Glutamatergic neuron (in vitro differentiated cells): ENCODE results near the gene ZNF579. TPM values are rescaled to one million over a fixed set of nuclear protein-coding genes. Genes with fewer than 3 reads are reported as not detected.
A peak's percentile ranks its signal among the peaks of the same experiment; 100 is the strongest.
"Not testable (repeated sequence)": the region's sequence is repeated elsewhere in the genome, so short reads cannot be mapped to it uniquely, and the experiment has no call there.

Experiments
- DNase-seq: peaks from one replicate; pipeline ENCODE4 v3.0.0; 2022
- H3K27ac Mint-ChIP-seq: one replicate; pipeline ENCODE4 v1.8.0; 2020; ENCODE audit warnings: mild to moderate bottlenecking, mixed read lengths, inconsistent platforms; ENCODE audit not compliant: unreplicated experiment
- H3K27me3 Mint-ChIP-seq: one replicate; pipeline ENCODE4 v1.8.0; 2020; ENCODE audit warnings: mild to moderate bottlenecking, moderate library complexity, mixed read lengths, inconsistent platforms; ENCODE audit not compliant: unreplicated experiment
- H3K36me3 Mint-ChIP-seq: one replicate; pipeline ENCODE4 v1.8.0; 2020; ENCODE audit warnings: mild to moderate bottlenecking, mixed read lengths, inconsistent platforms; ENCODE audit not compliant: unreplicated experiment
- H3K4me1 Mint-ChIP-seq: one replicate; pipeline ENCODE4 v1.8.0; 2020; ENCODE audit warnings: mild to moderate bottlenecking, low read depth, mixed read lengths, inconsistent platforms; ENCODE audit not compliant: unreplicated experiment
- H3K4me3 Mint-ChIP-seq: one replicate; pipeline ENCODE4 v1.8.0; 2020; ENCODE audit warnings: mild to moderate bottlenecking, mixed read lengths, inconsistent platforms; ENCODE audit not compliant: unreplicated experiment
- H3K9me3 Mint-ChIP-seq: one replicate; pipeline ENCODE4 v1.8.0; 2020; ENCODE audit warnings: mild to moderate bottlenecking, moderate library complexity, mixed read lengths, inconsistent platforms; ENCODE audit not compliant: unreplicated experiment
- CTCF ChIP-seq: fragments of 200-600 bp; sonication (generic); IDR thresholded peaks from one replicate; pipeline ENCODE4 v1.5.0; 2021; ENCODE audit not compliant: partially characterized antibody, unreplicated experiment
- total RNA-seq: library from RNA; stranded (reverse); fragmentation: NEBNext Ultra II Directional; extraction: Animal tissue kit (Norgen Biotek cat#: 25700); gene quantifications from one replicate; pipeline ENCODE4 v1.2.1, GENCODE V29; 2021; ENCODE audit not compliant: unreplicated experiment

The ZNF579 gene
- total RNA-seq, 1 donor from 2014 or later = 48.9 TPM

DNA sequence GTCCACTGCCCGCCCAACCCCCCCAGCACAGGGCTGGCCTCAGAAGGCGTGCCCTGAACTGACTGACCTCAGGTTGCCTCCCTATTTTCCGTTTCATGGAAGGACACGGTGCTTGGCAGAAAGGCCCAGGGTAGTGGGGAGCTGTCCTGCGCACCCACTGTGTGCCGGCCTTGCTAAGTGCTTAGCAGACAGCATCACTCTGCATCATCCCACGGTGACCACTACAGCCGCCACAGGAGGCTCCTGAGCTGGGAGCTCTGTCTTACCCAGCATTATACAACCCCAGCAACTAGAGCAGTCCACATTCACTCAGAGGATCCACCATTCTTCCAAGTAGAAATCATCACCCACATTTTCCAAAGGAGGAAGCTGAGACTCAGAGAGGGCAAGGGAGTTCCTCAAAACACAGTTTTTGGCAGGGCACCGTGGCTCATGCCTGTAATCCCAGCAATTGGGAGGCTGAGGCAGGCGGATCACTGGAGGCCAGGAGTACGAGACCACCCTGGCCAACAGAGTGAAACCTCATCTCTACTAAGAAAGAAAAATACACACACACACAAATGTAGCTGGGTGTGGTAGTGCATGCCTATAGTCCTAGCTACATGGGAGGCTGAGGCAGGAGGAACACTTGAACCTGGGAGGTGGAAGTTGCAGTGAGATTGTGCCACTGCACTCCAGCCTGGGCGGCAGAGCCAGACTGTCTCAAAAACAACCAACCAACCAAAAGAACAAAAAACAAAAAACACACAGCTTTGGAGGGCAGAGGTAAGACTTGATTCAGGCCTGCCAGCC, 45.3 kb downstream of the ZNF579 start:
- Mint-ChIP-seq H3K27ac (no peak overlapping the region), H3K4me1 (peaks cover 7% of the 10 kb centered on the region), H3K9me3 (peaks cover 3% of the 10 kb centered on the region), H3K36me3 (no peaks in the 10 kb centered on the region), H3K4me3 (no peak overlapping the region), H3K27me3 (peaks cover 4% of the 10 kb centered on the region)
- no peak for DNase-seq
- TF ChIP-seq CTCF = no peak

DNA sequence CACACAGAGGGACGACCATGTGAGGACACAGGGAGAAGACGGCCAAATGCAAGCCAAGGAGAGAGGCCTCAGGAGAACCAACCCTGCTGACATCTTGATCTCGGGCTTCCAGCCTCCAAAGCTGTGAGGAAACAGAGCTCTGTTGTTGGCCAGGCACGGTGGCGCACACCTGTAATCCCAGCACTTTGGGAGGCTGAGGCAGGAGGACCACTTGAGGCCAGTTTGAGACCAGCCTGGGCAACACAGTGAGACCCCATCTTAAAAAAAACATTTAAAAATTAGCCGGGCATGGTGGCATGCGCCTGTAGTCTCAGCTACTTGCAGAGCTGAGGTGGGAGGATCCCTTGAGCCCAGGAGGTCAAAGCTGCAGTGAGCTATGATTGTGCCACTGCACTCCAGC, 46.4 kb downstream of the ZNF579 start:
- not testable (repeated sequence) for DNase-seq, H3K4me1 Mint-ChIP-seq, H3K27ac Mint-ChIP-seq, H3K36me3 Mint-ChIP-seq, H3K9me3 Mint-ChIP-seq, H3K4me3 Mint-ChIP-seq, H3K27me3 Mint-ChIP-seq

DNA sequence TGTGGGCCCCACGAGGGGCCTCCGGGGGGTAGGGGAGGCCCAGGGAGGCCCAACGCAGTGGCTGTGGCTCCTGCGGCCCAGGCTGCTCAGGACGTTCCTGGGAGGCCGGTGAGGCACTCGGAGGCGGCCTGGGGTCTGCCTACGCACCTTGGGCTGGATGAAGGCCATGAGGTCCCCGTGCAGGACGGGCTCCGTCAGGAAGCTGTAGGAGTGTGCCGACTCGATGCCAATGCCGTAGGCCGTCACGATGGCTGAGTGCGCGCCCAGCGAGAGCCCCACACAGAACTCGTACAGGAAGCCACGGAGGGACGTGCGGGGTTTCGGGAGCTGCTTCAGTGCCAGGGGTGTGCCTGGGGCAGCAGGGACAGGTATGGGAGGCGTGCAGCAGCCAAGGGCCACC, 49.7 kb downstream of the ZNF579 start:
- Mint-ChIP-seq H3K36me3 (no peaks in the 10 kb centered on the region), H3K4me3 (no peak overlapping the region), H3K27ac (no peak overlapping the region), H3K4me1 (no peaks in the 10 kb centered on the region), H3K9me3 (peaks cover 3% of the 10 kb centered on the region), H3K27me3 (no peaks in the 10 kb centered on the region)
- no peak for DNase-seq
- no peak for TF ChIP-seq CTCF

DNA sequence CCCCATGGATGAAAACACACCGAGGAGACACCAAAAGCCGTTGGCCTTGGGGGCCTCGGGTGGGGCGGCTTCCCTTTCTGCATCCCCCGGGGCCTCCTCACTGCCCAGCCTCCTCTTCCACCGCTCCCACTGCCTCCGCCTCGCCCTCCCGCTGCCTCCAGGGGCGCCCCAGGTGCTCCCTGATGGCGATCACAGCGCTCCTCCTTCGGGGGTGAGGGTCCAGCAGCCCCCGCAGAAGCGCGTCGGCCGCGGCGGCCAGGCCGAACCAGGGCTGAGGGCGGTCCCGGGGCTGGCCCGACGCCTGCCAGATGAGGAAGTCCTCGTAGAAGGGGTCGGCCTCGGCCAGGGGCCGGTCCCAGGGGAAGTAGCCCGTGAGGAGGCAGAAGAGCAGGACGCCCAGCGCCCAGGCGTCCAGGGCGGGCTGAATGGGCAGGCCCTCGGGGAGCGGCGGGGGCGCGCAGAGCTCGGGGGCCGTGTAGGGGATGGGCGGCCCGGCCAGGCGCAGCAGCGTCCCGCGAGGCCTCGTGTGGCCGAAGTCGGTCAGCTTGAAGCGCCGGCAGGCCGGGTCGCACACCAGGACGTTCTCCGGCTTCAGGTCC, 50.9 kb downstream of the ZNF579 start:
- Mint-ChIP-seq H3K36me3 (no peaks in the 10 kb centered on the region), H3K27me3 (peaks cover 2% of the 10 kb centered on the region)

DNA sequence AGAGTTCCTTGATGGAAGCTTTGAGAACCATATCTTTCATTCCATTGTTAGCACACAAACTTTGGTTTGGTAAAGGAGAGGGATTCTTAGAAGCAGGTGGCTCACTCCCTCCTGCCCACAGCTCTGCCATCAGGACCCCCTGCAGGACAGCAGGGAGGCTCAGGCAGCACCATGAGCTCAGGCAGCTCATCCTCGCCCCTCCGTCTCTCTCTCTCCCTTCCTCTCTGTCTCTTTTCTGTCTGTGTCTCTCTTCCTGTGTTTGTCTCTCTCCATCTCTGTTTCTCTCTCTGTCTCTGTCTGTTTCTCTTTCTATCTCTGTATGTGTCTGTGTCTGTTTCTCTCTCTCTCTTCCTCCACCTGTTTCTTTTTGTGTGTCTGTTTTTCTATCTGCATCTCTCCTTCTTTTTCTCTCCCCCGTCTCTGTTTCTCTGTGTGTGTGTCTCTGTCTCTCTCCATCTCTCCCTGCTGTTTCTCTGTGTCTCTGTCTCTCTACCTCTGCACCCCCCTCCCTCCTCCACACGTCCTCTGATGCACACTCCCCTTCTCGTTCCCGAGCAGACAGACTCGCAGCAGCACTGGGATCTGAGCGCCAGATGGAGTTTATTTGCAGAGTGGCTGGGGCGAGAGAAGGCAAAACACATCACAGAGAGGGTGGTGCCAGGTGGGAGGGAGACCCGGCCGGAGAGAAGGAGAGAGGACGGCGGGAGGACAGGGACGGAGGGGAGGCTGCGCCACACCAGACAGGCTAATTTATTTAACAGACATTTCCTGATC, 52.4 kb downstream of the ZNF579 start:
- Mint-ChIP-seq H3K27ac (no peak overlapping the region), H3K9me3 (peaks cover 2% of the 10 kb centered on the region), H3K27me3 (peaks cover 2% of the 10 kb centered on the region), H3K4me3 (no peak overlapping the region), H3K4me1 (peaks cover 2% of the 10 kb centered on the region), H3K36me3 (no peaks in the 10 kb centered on the region)
- peak; percentile 58 for DNase-seq
- no peak for TF ChIP-seq CTCF

More for the DNA sequence above, 50.9 kb downstream of the ZNF579 start:
- no peak for TF ChIP-seq CTCF
- no peak for DNase-seq
- Mint-ChIP-seq H3K4me3 (no peak overlapping the region), H3K9me3 (peaks cover 5% of the 10 kb centered on the region), H3K27ac (no peak overlapping the region), H3K4me1 (peaks cover 2% of the 10 kb centered on the region)
